Measurements from ENCODE around the gene CDS2. TPM values are rescaled to one million over a fixed set of nuclear protein-coding genes. Genes with fewer than 3 reads are reported as not detected.

The CDS2 gene
- total RNA-seq, 2 donors from 2014 or later, result 26.2 to 61.8 TPM

GRCh38 chr20:5170341-5170740 is 43.5 kb downstream of the CDS2 start:
- no peak for TF ChIP-seq POLR2AphosphoS5 (IDR thresholded peaks at IDR 0.05)
- TF ChIP-seq CTCF (IDR thresholded peaks at IDR 0.05), result no peak
- TF ChIP-seq POLR2A (IDR thresholded peaks at IDR 0.05), result no peak
- no peaks in the 10 kb centered on the region for H3K27me3 ChIP-seq (replicated peaks; ENCODE audit: insufficient read depth)
- intact Hi-C loops (cut with DNase I), result no loop called here
- no peak for DNase-seq (ENCODE audit: low spot score)
- H3K27ac ChIP-seq, result no peak overlapping the region
- H3K9me3 ChIP-seq, result no peaks in the 10 kb centered on the region
- H3K4me1 ChIP-seq (replicated peaks), result no peaks in the 10 kb centered on the region
- 50% methylated on average over 8 of the region's 8 CpGs for WGBS
- no peak overlapping the region for H3K4me3 ChIP-seq
- no peaks in the 10 kb centered on the region for H3K36me3 ChIP-seq

GRCh38 chr20:5171064-5171789 is 44.4 kb downstream of the CDS2 start:
- no peaks in the 10 kb centered on the region for H3K4me1 ChIP-seq (replicated peaks)

GRCh38 chr20:5171790-5172164 is 45.0 kb downstream of the CDS2 start:
- no peaks in the 10 kb centered on the region for H3K4me1 ChIP-seq (replicated peaks)
- TF ChIP-seq POLR2A (IDR thresholded peaks at IDR 0.05), result no peak
- TF ChIP-seq CTCF (IDR thresholded peaks at IDR 0.05), result no peak
- TF ChIP-seq POLR2AphosphoS5 (IDR thresholded peaks at IDR 0.05), result no peak

More at GRCh38 chr20:5171064-5171789, 44.4 kb downstream of the CDS2 start:
- Histone ChIP-seq H3K4me3 (no peak overlapping the region), H3K27me3 (replicated peaks; ENCODE audit: insufficient read depth) (no peaks in the 10 kb centered on the region), H3K9me3 (no peaks in the 10 kb centered on the region), H3K27ac (peak overlapping the region in 1 of 2 donors; percentile 6), H3K36me3 (no peaks in the 10 kb centered on the region)
- WGBS, result 67% methylated on average over 14 of the region's 14 CpGs
- intact Hi-C loops (cut with DNase I), result no loop called here
- no peak for DNase-seq (ENCODE audit: low spot score)
- no peak for TF ChIP-seq CTCF (IDR thresholded peaks at IDR 0.05)
- no peak for TF ChIP-seq POLR2AphosphoS5 (IDR thresholded peaks at IDR 0.05)
- no peak for TF ChIP-seq POLR2A (IDR thresholded peaks at IDR 0.05)

GRCh38 chr20:5172167-5172601 is 45.4 kb downstream of the CDS2 start:
- Histone ChIP-seq H3K4me3 (no peak overlapping the region), H3K36me3 (no peaks in the 10 kb centered on the region), H3K27me3 (replicated peaks; ENCODE audit: insufficient read depth) (no peaks in the 10 kb centered on the region), H3K27ac (peak overlapping the region in 1 of 2 donors; percentile 6), H3K4me1 (replicated peaks) (no peaks in the 10 kb centered on the region), H3K9me3 (no peaks in the 10 kb centered on the region)
- 67% methylated on average over 8 of the region's 8 CpGs for WGBS
- DNase-seq (ENCODE audit: low spot score), result no peak
- no peak for TF ChIP-seq POLR2A (IDR thresholded peaks at IDR 0.05)
- TF ChIP-seq POLR2AphosphoS5 (IDR thresholded peaks at IDR 0.05), result no peak
- no peak for TF ChIP-seq CTCF (IDR thresholded peaks at IDR 0.05)
- intact Hi-C loops (cut with DNase I), result no loop called here

More at GRCh38 chr20:5171790-5172164, 45.0 kb downstream of the CDS2 start:
- no peaks in the 10 kb centered on the region for H3K36me3 ChIP-seq
- H3K27me3 ChIP-seq (replicated peaks; ENCODE audit: insufficient read depth), result no peaks in the 10 kb centered on the region
- H3K9me3 ChIP-seq, result no peaks in the 10 kb centered on the region
- intact Hi-C loops (cut with DNase I), result no loop called here
- DNase-seq (ENCODE audit: low spot score), result no peak
- no peak overlapping the region for H3K4me3 ChIP-seq
- WGBS, result 61% methylated on average over 4 of the region's 4 CpGs
- H3K27ac ChIP-seq, result peak overlapping the region in 1 of 2 donors; percentile 6

GRCh38 chr20:5172903-5173463 is 46.2 kb downstream of the CDS2 start:
- intact Hi-C loops (cut with DNase I), result no loop called here
- Histone ChIP-seq H3K36me3 (no peaks in the 10 kb centered on the region), H3K4me3 (no peak overlapping the region), H3K27me3 (replicated peaks; ENCODE audit: insufficient read depth) (no peaks in the 10 kb centered on the region), H3K27ac (no peak overlapping the region), H3K4me1 (replicated peaks) (no peaks in the 10 kb centered on the region), H3K9me3 (no peaks in the 10 kb centered on the region)
- TF ChIP-seq POLR2A (IDR thresholded peaks at IDR 0.05) (no peak), POLR2AphosphoS5 (IDR thresholded peaks at IDR 0.05) (no peak)
- no peak for DNase-seq (ENCODE audit: low spot score)
- WGBS, result 89% methylated on average over 8 of the region's 8 CpGs

All from prostate gland (tissue), 2 donors.